GM18498 (cell line): Measurements from ENCODE around the gene IL23R.

Experiments used
- ATAC-seq: cut with Tn5 transposase; IDR thresholded peaks from one replicate; pipeline ENCODE4 v1.9.1; 2021; ENCODE audit warnings: mild to moderate bottlenecking, moderate library complexity; ENCODE audit not compliant: unreplicated experiment

The IL23R gene

GRCh38 chr1:67148516-67149178 lies 17.6 kb upstream of the IL23R start:
- peak; percentile 38 for ATAC-seq

- peak; percentile 95 for ATAC-seq
Observed at GRCh38 chr1:67149179-67149770, 17.0 kb upstream of the IL23R start.

- no peak for ATAC-seq
Observed at GRCh38 chr1:67150931-67151330, 15.3 kb upstream of the IL23R start.

GRCh38 chr1:67158401-67158800 lies 7.9 kb upstream of the IL23R start:
- no peak for ATAC-seq

- no peak for ATAC-seq
Observed at GRCh38 chr1:67159233-67159632, 7.0 kb upstream of the IL23R start.

- peak; percentile 37 for ATAC-seq
Observed at GRCh38 chr1:67162954-67163353, 3.3 kb upstream of the IL23R start.

GRCh38 chr1:67165468-67166041 lies 699 bp upstream of the IL23R start:
- no peak for ATAC-seq

- peak; percentile 35 for ATAC-seq
Observed at GRCh38 chr1:67169496-67169895, 3.2 kb downstream of the IL23R start.

- ATAC-seq, result no peak
Observed at GRCh38 chr1:67169932-67170331, 3.7 kb downstream of the IL23R start.

- no peak for ATAC-seq
Observed at GRCh38 chr1:67170751-67171573, 4.7 kb downstream of the IL23R start.

- ATAC-seq, result no peak
Observed at GRCh38 chr1:67171574-67171955, 5.3 kb downstream of the IL23R start.

- ATAC-seq, result no peak
Observed at GRCh38 chr1:67171978-67172377, 5.7 kb downstream of the IL23R start.

GRCh38 chr1:67173988-67174387 lies 7.7 kb downstream of the IL23R start:
- no peak for ATAC-seq

- ATAC-seq, result peak; percentile 70
Observed at GRCh38 chr1:67174716-67175284, 8.5 kb downstream of the IL23R start.

GRCh38 chr1:67175530-67176087 lies 9.4 kb downstream of the IL23R start:
- ATAC-seq, result no peak

GRCh38 chr1:67184838-67185421 lies 18.7 kb downstream of the IL23R start:
- ATAC-seq, result no peak

GRCh38 chr1:67188137-67188536 lies 21.9 kb downstream of the IL23R start:
- ATAC-seq, result no peak

GRCh38 chr1:67189953-67190352 lies 23.7 kb downstream of the IL23R start:
- ATAC-seq, result no peak

GRCh38 chr1:67190410-67190809 lies 24.2 kb downstream of the IL23R start:
- ATAC-seq, result no peak

- ATAC-seq, result no peak
Observed at GRCh38 chr1:67190942-67191341, 24.7 kb downstream of the IL23R start.
